ENCODE data around the gene TSEN34.
"Not testable (repeated sequence)": the region's sequence is repeated elsewhere in the genome, so short reads cannot be mapped to it uniquely, and the experiment has no call there.

- TF ChIP-seq CTCF (IDR thresholded peaks at IDR 0.05); SIN3A (IDR thresholded peaks at IDR 0.05; ENCODE audit: borderline replicate concordance, insufficient read depth, low read depth, low read length); POLR2AphosphoS5 (IDR thresholded peaks at IDR 0.05; ENCODE audit: low read depth, low read length); TCF7L2 (IDR thresholded peaks at IDR 0.05; ENCODE audit: low read depth, low read length): not testable (repeated sequence)
- TF ChIP-seq, protein P1, sequence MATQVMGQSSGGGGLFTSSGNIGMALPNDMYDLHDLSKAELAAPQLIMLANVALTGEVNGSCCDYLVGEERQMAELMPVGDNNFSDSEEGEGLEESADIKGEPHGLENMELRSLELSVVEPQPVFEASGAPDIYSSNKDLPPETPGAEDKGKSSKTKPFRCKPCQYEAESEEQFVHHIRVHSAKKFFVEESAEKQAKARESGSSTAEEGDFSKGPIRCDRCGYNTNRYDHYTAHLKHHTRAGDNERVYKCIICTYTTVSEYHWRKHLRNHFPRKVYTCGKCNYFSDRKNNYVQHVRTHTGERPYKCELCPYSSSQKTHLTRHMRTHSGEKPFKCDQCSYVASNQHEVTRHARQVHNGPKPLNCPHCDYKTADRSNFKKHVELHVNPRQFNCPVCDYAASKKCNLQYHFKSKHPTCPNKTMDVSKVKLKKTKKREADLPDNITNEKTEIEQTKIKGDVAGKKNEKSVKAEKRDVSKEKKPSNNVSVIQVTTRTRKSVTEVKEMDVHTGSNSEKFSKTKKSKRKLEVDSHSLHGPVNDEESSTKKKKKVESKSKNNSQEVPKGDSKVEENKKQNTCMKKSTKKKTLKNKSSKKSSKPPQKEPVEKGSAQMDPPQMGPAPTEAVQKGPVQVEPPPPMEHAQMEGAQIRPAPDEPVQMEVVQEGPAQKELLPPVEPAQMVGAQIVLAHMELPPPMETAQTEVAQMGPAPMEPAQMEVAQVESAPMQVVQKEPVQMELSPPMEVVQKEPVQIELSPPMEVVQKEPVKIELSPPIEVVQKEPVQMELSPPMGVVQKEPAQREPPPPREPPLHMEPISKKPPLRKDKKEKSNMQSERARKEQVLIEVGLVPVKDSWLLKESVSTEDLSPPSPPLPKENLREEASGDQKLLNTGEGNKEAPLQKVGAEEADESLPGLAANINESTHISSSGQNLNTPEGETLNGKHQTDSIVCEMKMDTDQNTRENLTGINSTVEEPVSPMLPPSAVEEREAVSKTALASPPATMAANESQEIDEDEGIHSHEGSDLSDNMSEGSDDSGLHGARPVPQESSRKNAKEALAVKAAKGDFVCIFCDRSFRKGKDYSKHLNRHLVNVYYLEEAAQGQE (IDR thresholded peaks at IDR 0.05; ENCODE audit: insufficient read depth in 1 of 2, low read depth in 2 of 2, low read length in 1 of 2) = not testable (repeated sequence)
These were observed 23.6 kb downstream of the TSEN34 start for GRCh38 chr19:54214734-54215133.
